ENCODE data around the gene CYB5RL. TPM values are rescaled to one million over a fixed set of nuclear protein-coding genes. Genes with fewer than 3 reads are reported as not detected.

Gene CYB5RL
- total and polyA plus RNA-seq, 2 donors (not counting 3 experiments of a cell fraction or from before 2014, with no cell fraction given), result 5.8 to 8.6 TPM

DNA sequence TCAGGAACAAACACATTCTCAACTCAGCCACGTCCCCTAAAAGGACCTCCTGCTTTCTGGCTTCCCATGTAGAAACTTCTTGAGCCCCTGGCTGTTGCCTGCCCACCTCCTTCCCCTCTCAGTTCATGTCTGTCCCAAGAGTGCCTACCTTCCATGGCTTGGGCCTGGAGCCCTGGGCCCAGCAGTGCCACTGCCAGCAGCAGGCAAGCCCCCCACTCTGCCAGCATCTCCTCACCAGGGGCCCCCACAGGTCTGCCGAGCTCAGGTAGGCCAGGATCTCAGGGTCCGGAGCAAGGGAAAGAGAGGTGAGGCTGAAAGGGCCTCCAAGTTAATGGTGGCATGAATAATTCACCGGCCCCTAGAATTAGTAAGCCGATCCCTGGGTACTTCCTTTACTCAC, 47.1 kb downstream of the CYB5RL start, which contains the start of gene CDCP2:
Gene CDCP2 (minus strand): TSS at position 305 of the 400 bp plus-strand sequence. CDS start 78 bp downstream, at position 227.
- no peaks in the 10 kb centered on the region for H3K4me1 ChIP-seq (ENCODE audit: control insufficient read depth, extremely low read depth, insufficient read depth, low read length)
- no peaks in the 10 kb centered on the region for H3K9me3 ChIP-seq (replicated peaks; ENCODE audit: control insufficient read depth, insufficient read depth, low read length)
- no peak within 1 kb of the TSS for H3K4me3 ChIP-seq (replicated peaks in 1 of 3; ENCODE audit: insufficient read depth in 1 of 3, low read depth in 1 of 3, low read length in 3 of 3)
- no peak within 1 kb of the TSS for H3K4me2 ChIP-seq (ENCODE audit: insufficient read depth, low read length)
- dilution Hi-C loops (cut with MboI; ENCODE audit: extremely low pct_ligation_motif_present, low sequenced_read_pairs), result no loop called here
- H3K27me3 ChIP-seq (ENCODE audit: control insufficient read depth in 2 of 2, insufficient read depth in 2 of 2, low read length in 2 of 2), result peaks cover 0 to 3% of the 10 kb centered on the region in 2 experiments
- no peak within 1 kb of the TSS for H3K9ac ChIP-seq (replicated peaks; ENCODE audit: extremely low read depth, insufficient read depth, low read length)
- no peaks in the 10 kb centered on the region for H3K36me3 ChIP-seq (ENCODE audit: control insufficient read depth in 2 of 2, extremely low read depth in 1 of 2, insufficient read depth in 2 of 2, low read length in 2 of 2)
- DNase-seq (ENCODE audit: low read depth, low spot score), result no peak
- no peak within 1 kb of the TSS for H2AFZ ChIP-seq (ENCODE audit: low read depth, low read length)
- ChIA-PET CTCF (no interaction called here), POLR2A (no interaction called here)
- no peak for FAIRE-seq
- no peak within 1 kb of the TSS for H3K27ac ChIP-seq (ENCODE audit: insufficient read depth, low read depth, low read length)
- intact Hi-C loops (cut with micrococcal nuclease), result no loop called here
- BruUV-seq (replicated peaks), result no TSS peak
- no peaks in the 10 kb centered on the region for H4K20me1 ChIP-seq (replicated peaks; ENCODE audit: control insufficient read depth, extremely low read depth, insufficient read depth, low read length)
- H3K79me2 ChIP-seq (ENCODE audit: control insufficient read depth, insufficient read depth, low read length), result no peaks in the 10 kb centered on the region
- no peak for TF ChIP-seq EZH2 (IDR thresholded peaks at IDR 0.05; ENCODE audit: borderline replicate concordance, low read depth, low read length, severe bottlenecking)
- TF ChIP-seq POLR2AphosphoS5 (IDR thresholded peaks at IDR 0.05; ENCODE audit: insufficient read depth, low read depth, low read length), result no peak
- TF ChIP-seq MYC (IDR thresholded peaks at IDR 0.05; ENCODE audit: low read depth, low read length), result no peak
- TF ChIP-seq POLR2A (IDR thresholded peaks at IDR 0.05; ENCODE audit: low read depth, low read length), result no peak
- no peak for TF ChIP-seq FOS (IDR thresholded peaks at IDR 0.05; ENCODE audit: borderline replicate concordance, insufficient read depth, low read length)
- no peak for TF ChIP-seq GATA2 (IDR thresholded peaks at IDR 0.05; ENCODE audit: insufficient read depth, insufficient read length, low read depth, low read length)
- no peak for TF ChIP-seq JUN (IDR thresholded peaks at IDR 0.05; ENCODE audit: borderline replicate concordance, insufficient read depth, insufficient read length, low read depth)
- TF ChIP-seq MAX (IDR thresholded peaks at IDR 0.05; ENCODE audit: insufficient read depth, insufficient read length), result no peak
- no peak for TF ChIP-seq CTCF (IDR thresholded peaks at IDR 0.05; ENCODE audit: extremely low read depth in 1 of 2, insufficient read depth in 1 of 2, low read depth in 1 of 2, low read length in 2 of 2)
- no peaks in the 10 kb centered on the region for H3K9me1 ChIP-seq (replicated peaks; ENCODE audit: control insufficient read depth, extremely low read depth, insufficient read depth, low read length)

Measured in endothelial cell of umbilical vein (primary cell).